C1 segment of cervical spinal cord (tissue), 14 donors: ENCODE results near the gene CPEB4.

Experiments
- DNase-seq, 14 donors: peaks; one replicate each; lab custom pipeline; 2025; lab: John Stamatoyannopoulos, UW

Gene CPEB4

DNA sequence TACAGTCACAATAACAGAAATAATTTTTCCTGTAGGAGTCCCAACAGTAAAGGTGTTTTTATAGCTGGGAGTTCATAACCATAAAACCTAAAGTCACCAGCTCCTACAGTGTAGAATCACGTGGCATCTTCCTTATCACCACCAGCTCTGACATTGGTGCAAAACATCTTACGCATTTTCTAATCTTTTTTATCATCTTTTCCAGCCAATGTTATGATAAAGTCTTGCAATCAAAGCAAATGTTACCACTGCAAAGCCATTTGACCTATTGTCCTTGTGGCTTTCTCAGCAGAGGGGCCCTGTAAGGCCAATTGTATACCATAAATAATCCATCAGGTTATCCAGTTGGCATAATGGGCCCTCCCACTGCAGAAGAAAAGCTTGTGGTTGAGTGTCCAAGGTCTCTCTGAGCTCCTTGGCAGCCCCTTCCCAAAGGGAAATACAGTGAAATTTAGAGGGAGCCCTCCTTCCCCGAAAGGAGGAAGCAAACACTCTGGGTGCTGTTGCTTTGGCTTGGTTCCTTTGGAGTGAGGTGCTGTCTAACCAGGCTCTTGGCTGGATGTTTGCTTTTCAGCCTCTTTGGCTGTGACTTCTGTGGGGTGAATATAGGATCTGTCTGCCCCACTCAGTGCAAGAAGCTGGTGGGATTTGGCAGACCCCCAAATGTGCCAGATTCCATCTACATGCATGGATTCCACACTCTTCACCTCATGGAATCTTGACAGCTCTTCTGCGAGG, 29.3 kb upstream of the CPEB4 start:
- DNase-seq, result no peak

- DNase-seq, result no peak
These were observed 28.6 kb upstream of the CPEB4 start for GRCh38 chr5:173859408-173860159.

- no peak for DNase-seq
These were observed 26.1 kb upstream of the CPEB4 start for GRCh38 chr5:173862047-173862477.

DNA sequence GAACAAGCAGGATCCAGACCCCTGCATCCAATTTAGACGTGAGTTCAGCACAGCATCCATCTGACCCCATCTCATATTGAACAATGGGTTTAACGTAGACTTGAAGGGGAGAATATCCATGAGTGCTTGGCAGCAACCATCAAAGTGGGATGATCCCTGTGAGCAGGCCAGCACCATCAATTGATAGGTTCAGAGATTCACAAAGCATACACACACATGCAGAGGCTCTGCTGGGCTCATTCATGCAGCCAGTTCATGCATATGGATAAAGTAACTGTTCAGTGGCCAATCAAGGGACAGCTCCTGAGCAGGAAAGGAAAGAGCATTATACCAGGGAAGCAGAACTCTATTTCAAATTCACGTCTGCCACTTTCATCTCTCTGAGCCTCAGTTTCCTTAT, 24.8 kb upstream of the CPEB4 start:
- DNase-seq, result no peak

DNA sequence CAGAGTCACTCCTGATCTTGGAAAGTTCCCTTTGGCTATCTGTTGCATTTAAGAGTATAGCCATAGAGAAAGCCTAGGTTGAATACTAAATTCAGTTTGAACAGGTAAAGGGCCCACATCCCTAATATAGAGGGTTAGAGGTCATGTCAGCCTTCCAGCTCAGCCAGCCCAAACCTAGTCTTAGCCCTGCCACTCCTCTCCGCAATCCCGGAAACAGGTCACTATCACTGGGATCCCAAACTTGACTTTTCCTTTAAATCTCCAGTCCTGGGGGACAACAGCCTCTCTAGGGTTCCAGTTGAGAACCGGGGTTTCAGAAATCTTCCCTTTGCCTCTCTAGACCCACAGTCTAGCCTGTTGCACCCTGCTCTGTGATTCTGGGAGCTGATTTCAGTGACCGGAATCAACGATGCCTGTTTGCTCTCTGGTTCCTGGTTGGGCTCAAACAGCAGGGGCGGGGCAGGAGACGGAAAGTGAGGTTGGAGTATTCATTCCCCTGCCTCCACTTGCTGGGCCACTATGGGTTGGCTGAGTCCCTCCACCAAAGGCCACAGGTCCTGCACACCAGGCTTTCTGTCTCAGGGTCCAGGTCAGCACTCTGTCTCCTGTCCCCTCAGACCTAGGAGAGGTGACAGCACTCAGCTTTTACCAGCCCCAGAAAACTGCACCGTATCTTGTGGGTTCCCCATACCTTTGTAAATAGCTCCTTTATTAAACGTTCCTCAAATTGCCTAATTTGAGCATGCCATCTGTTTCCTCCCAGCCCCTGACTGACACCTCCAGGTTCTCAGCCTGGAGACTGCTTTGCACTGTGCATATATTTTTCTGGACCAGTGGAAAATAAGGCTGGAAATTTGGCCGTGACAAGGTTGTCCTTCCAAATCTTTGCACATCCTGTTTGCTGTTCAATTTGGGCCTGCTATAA, 23.8 kb upstream of the CPEB4 start:
- DNase-seq, result peak in 2 of 14 donors; percentile 16 to 42

DNA sequence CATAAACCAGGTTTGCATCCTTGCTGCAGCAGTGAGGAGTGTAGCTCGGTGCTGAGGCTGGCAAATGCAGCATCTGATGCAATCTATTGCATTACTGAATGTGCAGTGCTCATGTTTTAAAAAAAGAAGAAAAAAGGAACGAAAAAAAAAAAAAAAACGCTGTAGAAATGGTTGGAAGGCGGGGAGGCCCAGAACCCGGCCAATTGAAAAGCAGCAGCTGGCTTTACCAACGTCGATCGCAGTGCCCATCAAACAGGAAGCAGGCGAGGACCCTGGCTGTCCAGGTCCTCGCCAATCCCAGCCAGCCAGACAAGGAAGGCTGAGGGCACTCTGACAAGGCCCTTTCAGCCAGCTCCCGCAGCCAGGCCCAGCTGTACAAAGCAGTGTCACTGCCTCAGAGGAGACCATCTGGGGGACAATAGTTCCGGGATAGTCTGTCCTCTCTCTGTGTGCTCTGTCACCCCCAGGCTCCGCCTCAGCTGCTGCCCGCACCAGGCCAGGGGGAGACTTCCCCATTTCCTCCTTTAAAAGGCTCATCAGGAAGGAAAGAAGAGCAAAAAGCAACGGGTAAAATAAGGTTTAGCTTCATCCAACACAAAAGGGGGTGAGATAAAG, 21.8 kb upstream of the CPEB4 start:
- peak in 13 of 14 donors; percentile 48 to 94 (median 85) for DNase-seq

GRCh38 chr5:173866858-173867679, 21.1 kb upstream of the CPEB4 start:
- peak in 11 of 14 donors; percentile 47 to 85 (median 79) for DNase-seq

DNA sequence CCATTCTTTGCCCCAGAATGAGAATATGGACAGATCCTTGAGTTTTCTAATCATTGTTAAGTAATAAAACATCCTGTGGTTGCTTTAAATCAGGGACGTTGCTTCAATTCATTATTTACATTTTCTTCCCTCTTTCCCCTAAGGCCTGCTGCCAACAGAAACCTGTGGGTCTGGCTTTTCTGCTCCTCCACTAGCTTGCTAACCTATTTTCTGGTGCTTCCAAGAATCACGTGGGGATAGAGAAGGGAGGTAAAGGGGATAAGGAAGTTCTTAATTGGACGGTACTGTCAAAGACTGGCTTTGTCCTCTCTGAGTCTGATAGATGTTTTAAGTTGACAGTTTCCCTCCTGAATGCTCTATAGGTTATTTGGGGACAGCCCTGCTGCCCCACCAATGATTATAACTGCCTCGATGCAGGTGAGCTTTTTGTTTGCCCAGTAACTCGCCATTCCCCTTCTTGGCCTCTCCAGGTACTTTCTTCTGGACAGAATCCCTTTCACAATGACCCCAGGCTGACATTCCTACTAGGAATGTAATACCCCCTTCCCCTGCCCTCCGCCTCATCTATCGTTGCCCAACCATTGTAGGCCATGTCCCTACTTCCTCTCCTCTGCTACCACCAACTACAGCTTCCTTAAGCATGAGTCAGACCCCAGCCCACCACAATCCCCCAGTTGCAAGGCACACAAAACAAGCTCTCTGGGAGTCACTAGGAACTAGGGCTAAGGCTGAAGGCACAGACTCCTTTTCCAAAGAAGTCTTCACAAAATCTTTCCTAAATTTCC, 19.9 kb upstream of the CPEB4 start:
- no peak for DNase-seq

DNA sequence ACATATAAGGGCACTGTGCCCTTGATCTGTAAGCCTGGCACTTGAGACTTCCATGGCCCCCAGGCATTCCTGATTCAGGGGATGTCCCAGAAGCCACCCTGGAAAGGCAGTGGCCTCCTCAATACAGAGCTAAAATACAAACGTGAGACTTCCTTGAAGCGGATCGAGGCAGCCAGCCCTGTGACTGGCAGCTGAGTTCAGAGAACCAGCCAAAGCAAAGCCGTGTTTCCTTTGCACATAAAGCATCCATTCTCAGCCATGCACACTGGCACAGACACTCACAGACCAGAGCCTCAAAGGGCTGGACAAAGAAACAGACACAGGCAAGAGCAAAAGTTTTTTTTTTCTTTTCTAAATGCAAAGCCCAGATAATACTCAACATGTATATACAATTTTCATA, 18.8 kb upstream of the CPEB4 start:
- peak in 11 of 14 donors; percentile 28 to 83 (median 69) for DNase-seq

- no peak for DNase-seq
These were observed 15.2 kb upstream of the CPEB4 start for GRCh38 chr5:173872957-173873305.

GRCh38 chr5:173873306-173873922, 14.7 kb upstream of the CPEB4 start:
- DNase-seq, result no peak

DNA sequence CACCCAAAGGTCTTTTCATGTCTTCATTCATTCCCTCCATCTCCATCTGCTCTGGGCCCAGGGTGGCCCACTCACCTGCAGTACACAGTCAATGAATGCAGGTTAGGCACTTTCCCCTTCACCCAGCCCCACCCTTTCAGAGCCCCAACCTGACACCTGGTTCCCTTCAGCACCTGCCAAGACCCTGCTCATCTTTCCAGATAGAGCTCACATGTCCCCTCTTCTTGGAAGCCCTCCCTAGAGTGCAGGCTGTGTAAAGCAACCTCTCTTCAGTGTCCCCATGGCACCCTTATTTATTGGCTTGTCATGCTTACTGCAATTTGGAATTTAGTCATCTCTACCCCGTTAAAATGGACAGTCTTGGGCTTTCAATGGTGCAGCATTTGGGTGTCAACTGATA, 13.0 kb upstream of the CPEB4 start:
- DNase-seq, result no peak

GRCh38 chr5:173878224-173878967, 9.8 kb upstream of the CPEB4 start:
- no peak for DNase-seq

GRCh38 chr5:173880306-173880985, 7.7 kb upstream of the CPEB4 start:
- DNase-seq, result no peak

DNA sequence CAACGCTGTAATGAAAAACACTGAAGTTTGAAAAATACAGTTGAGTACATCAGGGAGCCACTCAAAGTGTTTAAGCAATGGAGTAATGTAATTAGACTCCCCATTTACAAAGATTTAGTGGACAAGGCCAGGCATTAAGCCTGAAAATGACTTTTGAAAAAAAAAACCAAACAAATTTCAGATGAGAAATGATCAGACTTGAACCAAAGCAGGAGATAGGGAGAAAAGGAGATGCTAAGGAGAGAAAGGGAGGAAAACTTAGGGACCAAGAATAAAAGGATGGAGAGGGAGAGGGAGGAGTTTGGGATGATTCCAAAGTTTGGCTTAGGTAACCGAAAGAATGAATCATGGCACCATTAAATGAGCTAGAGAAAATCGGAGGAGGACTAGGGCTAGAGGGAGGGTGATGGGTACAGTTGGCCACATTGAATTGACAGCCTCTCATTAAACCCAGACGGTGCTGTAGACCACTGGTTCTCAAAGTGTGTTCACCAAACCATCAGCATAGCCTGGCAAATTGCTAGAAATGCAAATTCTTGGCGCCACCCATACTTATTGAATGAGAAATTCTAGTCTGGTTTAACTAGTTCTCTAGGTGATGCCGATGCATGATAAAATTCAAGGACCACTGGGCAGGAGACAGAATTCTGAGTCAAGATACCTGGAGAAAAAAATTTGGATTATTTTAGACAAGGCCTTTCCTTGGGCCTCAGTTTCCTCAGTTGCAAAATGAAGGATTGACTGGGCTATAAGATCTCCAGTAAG, 6.2 kb upstream of the CPEB4 start:
- no peak for DNase-seq

DNA sequence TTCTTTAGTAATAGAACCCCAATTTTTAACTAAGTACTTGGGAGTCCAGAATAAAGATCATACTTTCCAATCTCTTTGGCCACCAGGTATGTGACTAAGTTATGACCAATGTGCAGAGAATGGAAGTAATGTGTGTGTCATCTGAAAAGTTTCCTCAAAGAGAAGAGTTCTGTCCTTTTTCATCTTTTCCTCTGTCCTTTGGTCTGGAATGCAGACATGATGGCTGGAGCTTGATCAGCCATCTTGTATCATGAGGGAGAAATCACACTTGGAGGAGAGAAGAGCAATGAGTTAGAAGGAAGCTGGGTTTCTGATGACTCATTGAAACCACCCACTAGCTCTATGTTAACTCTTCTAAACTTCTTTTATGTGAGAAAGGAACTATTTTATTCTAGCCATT, 5.5 kb upstream of the CPEB4 start:
- no peak for DNase-seq

- no peak for DNase-seq
These were observed 4.7 kb upstream of the CPEB4 start for GRCh38 chr5:173883347-173883924.
